GM12865 (cell line): Measurements from ENCODE around the gene SBNO2.
"Not testable (repeated sequence)": the region's sequence is repeated elsewhere in the genome, so short reads cannot be mapped to it uniquely, and the experiment has no call there.

Source experiments
- DNase-seq: peaks from one replicate; pipeline ENCODE4 v3.0.0; 2010; ENCODE audit warnings: low read depth
- H3K4me3 ChIP-seq: 2 replicates; pipeline ENCODE4 v1.5.1; 2011; ENCODE audit warnings: mild to moderate bottlenecking, low read depth, low read length, control low read depth
- CTCF ChIP-seq: IDR thresholded peaks from 2 replicates; pipeline ENCODE4 v1.5.1; 2011; ENCODE audit warnings: low read length, control low read depth, low read depth, inconsistent platforms; ENCODE audit not compliant: insufficient read depth; ENCODE audit errors: missing control alignments

SBNO2 gene

GRCh38 chr19:1116726-1117581 is 57.1 kb downstream of the SBNO2 start:
- TF ChIP-seq CTCF = no peak
- no peak for DNase-seq
- no peak overlapping the region for H3K4me3 ChIP-seq

DNA sequence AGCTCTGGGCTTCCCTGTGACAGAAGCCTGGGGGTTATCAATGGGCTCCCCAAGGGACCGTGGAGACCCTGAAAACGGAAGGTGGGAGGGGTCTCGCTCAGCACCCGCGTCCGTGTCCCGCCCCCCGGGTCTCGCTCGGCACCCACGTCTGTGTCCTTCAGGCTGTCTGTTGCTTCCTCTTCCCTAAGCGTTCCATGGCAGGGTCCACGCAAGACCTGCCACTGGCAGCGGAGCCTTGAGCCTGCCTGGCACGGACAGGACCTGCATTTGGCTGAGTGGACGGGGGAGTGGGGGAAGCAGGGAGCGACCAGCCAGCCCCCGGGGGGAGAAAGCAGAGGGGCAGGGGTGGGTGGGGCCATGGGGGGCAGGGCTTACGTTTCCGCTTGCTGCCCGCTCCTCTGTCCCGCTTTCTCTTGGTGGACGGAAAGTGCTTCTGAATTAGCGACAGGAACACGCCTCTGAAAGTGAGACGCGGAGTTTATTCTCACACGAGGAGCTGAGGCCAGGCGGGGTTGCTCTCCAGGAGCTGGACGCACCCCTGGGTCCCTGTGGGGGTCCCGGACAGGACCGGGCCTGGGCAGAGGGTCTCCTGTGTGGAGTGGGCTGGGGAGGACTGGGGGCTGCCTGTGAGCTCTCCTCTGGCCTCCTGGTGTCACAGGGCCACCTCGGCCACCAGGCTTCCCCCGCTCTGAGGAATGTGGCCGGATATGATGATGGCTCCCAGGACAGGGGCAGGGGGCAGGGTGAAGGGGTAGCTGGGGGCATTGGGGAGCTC is 58.2 kb downstream of the SBNO2 start:
- no peak for TF ChIP-seq CTCF
- DNase-seq = no peak
- H3K4me3 ChIP-seq = no peak overlapping the region

- not testable (repeated sequence) for H3K4me3 ChIP-seq, DNase-seq
Measured at GRCh38 chr19:1114728-1115127, 59.3 kb downstream of the SBNO2 start.

- DNase-seq = no peak
- TF ChIP-seq CTCF = no peak
Measured at GRCh38 chr19:1113986-1114483, 60.0 kb downstream of the SBNO2 start.

GRCh38 chr19:1113030-1113985 is 60.8 kb downstream of the SBNO2 start:
- DNase-seq = peak; percentile 91
- no peak overlapping the region for H3K4me3 ChIP-seq
- TF ChIP-seq CTCF = peak; percentile 83

More at GRCh38 chr19:1113986-1114483, 60.0 kb downstream of the SBNO2 start:
- H3K4me3 ChIP-seq = no peak overlapping the region

DNA sequence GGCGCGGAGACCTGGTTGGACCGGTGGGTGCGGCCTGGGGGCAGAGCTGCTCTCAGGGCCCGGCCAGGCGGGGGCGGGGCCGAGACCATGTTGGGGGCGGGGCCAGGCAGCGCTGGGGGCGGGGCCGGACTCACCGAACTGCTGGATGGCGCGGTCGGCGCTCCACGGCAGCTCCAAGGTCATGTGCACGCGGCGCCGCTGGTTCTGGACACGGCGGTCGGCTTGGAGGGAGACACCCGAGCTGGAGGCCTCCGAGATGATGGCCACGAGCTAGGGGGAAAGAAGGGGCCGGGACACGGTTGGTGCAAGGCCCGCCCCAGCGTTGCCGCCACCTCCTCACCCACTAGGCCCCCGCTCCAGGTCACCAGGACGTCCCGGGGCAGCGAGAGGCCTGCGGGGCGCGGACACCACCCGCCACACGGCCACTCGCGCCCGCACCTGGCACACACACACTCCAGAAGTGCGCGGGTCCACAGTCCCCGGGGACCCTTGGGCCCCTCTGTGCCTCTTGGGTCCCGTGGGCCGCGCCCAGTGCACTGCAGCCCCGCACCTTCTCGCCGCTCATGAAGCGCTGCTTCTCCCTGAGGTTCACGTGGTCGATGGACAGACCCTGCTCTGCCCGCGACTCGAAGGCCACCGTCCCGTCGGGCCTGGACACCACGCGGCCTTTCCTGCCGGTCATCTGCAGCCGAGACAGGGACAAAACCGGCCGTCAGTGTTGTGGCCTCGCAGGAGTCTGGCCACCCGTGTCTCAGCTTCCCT is 61.6 kb downstream of the SBNO2 start:
- DNase-seq = no peak
- H3K4me3 ChIP-seq = no peak overlapping the region
- TF ChIP-seq CTCF = no peak
